H1 (cell line): ENCODE results near the gene SYNDIG1. TPM values are rescaled to one million over a fixed set of nuclear protein-coding genes. Genes with fewer than 3 reads are reported as not detected.

ENCODE experiments used
- CBX5 ChIP-seq: fragments of 300-800, 300-1000 bp; sonication (generic); IDR thresholded peaks from 2 replicates; pipeline ENCODE4 v1.7.1; 2016; ENCODE audit warnings: antibody characterized with exemption, low read length, low read depth
- CBX8 ChIP-seq: fragments of 300-800, 300-1000 bp; sonication (generic); IDR thresholded peaks from 2 replicates; pipeline ENCODE4 v1.7.1; 2016; ENCODE audit warnings: low read depth, low read length, borderline replicate concordance
- EP300 ChIP-seq, 2 experiments: IDR thresholded peaks; 1 replicate in 1 of 2; 2 replicates in 1 of 2; pipeline ENCODE4 v1.6.1; 2011 to 2012; ENCODE audit warnings: low read depth in 2 of 2, low read length in 2 of 2, mild to moderate bottlenecking in 2 of 2, borderline replicate concordance in 1 of 2, inconsistent platforms in 1 of 2, moderate library complexity in 1 of 2
- NRF1 ChIP-seq: IDR thresholded peaks from 2 replicates; pipeline ENCODE4 v1.6.1; 2011; ENCODE audit warnings: mild to moderate bottlenecking, low read depth, low read length, improper control_type of control experiment
- TBP ChIP-seq: IDR thresholded peaks from 2 replicates; pipeline ENCODE4 v1.6.1; 2011; ENCODE audit warnings: low read depth, low read length, improper control_type of control experiment
- YY1 ChIP-seq: IDR thresholded peaks from 2 replicates; pipeline ENCODE4 v1.6.1; 2011; ENCODE audit warnings: low read depth, mild to moderate bottlenecking, low read length
- polyA plus RNA-seq, 7 experiments: library from polyadenylated mRNA; depleted of rRNA in 3 of 7; stranded (reverse) in 5 of 7; unstranded in 2 of 7; fragments of >200 nt in 5 of 7; fragments of 200-250 nt in 2 of 7; gene quantifications; 1 replicate in 5 of 7; 2 replicates in 1 of 7; 4 replicates in 1 of 7; pipeline versions ENCODE4 v1.2.1 to v1.2.3, GENCODE V29; 2011 to 2013; ENCODE audit warnings: missing spikeins in 2 of 7, mixed read lengths in 2 of 7
- total RNA-seq: library from RNA; stranded (reverse); fragmentation: NEBNext Ultra II Directional; extraction: Animal tissue kit (Norgen Biotek cat#: 25700); gene quantifications from 2 replicates; pipeline ENCODE4 v1.2.1, GENCODE V29; 2021
- TF ChIP-seq, protein P1 (sequence below), 3 experiments: IDR thresholded peaks; 1 replicate in 2 of 3; 2 replicates in 1 of 3; pipeline versions ENCODE4 v1.5.1 to v1.6.1; 2011; ENCODE audit warnings: low read length in 3 of 3, mild to moderate bottlenecking in 3 of 3, inconsistent platforms in 2 of 3, low read depth in 1 of 3, moderate library complexity in 1 of 3; ENCODE audit not compliant: insufficient read depth in 1 of 3; ENCODE audit errors: control extremely low read depth in 1 of 3

Gene SYNDIG1
- total and polyA plus RNA-seq, 2 of the 8 experiments (the other 6 are each of a cell fraction or from before 2014, with no cell fraction given) = 6.5 to 7.8 TPM

DNA sequence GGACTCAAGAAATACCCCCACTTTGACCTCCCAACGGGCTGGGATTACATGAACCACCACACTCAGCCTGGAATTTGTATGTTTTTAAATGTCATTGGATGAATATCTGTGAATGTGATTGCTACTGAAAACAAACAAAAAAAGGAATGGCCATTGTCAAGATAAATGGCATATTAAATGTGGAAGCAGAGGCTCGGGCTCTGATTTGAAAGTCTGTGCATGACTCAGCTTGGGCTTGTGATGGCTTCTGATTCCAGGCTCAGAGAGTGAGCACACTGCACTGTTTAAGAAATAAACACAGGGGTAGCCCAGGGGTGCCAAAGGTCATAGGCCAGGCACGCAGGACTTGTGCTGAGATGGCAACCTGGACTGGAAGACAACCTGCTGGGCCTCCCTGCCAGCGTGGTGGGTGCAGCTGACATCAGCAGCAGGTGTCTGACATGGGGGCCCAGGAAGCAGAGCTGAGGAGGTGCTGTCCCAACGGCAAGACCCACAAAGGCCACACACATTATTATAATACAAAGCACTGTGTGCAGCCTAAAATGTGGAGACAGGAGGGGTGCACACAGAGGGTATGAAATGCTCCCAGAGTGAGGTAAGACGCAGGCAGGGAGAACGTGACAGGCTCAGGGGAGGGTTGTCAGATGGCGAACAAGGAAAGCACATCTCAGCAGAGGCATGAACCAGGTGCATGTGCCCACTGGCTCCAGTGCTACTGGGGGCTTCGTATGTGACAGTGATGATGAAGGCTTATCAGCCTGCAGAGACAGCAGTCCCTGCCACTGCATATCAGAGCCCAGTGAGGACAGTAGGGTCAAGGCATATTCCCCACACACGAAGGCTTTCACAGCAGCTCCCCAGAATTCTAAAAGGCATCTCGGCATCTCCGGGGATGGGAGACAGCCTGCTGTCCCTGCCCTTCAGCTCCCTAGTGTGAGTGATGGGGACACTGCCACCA lies 169.4 kb downstream of the SYNDIG1 start (continued):
- TF ChIP-seq, protein P1, sequence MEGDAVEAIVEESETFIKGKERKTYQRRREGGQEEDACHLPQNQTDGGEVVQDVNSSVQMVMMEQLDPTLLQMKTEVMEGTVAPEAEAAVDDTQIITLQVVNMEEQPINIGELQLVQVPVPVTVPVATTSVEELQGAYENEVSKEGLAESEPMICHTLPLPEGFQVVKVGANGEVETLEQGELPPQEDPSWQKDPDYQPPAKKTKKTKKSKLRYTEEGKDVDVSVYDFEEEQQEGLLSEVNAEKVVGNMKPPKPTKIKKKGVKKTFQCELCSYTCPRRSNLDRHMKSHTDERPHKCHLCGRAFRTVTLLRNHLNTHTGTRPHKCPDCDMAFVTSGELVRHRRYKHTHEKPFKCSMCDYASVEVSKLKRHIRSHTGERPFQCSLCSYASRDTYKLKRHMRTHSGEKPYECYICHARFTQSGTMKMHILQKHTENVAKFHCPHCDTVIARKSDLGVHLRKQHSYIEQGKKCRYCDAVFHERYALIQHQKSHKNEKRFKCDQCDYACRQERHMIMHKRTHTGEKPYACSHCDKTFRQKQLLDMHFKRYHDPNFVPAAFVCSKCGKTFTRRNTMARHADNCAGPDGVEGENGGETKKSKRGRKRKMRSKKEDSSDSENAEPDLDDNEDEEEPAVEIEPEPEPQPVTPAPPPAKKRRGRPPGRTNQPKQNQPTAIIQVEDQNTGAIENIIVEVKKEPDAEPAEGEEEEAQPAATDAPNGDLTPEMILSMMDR (IDR thresholded peaks at IDR 0.05; ENCODE audit: control extremely low read depth in 1 of 3, insufficient read depth in 1 of 3, low read depth in 1 of 3, low read length in 3 of 3) = no peak
- TF ChIP-seq YY1 (no peak), NRF1 (no peak), CBX5 (no peak), EP300 (IDR thresholded peaks at IDR 0.05; ENCODE audit: borderline replicate concordance in 1 of 2, low read depth in 2 of 2, low read length in 2 of 2) (no peak), TBP (no peak), CBX8 (no peak)
